SK-MEL-5 (cell line): ENCODE data around the gene CEP55. TPM values are rescaled to one million over a fixed set of nuclear protein-coding genes. Genes with fewer than 3 reads are reported as not detected.

Experiments used
- DNase-seq: peaks from one replicate; pipeline ENCODE4 v3.0.0-alpha.2; 2016; ENCODE audit warnings: low read depth, low spot score
- in situ Hi-C: cut with HindIII; loops from 2 replicates; pipeline ENCODE4 v1.10.0; 2016; ENCODE audit warnings: low sequenced_read_pairs, high pct_unique_total_duplicates, low pct_unique_long_range_greater_than_20kb
- polyA plus RNA-seq, 2 experiments: library from polyadenylated mRNA; depleted of rRNA; stranded (reverse); fragments of >200 nt; gene quantifications; 2 replicates each; pipeline ENCODE4 v1.2.3, GENCODE V29; 2015
- total RNA-seq: library from RNA; depleted of rRNA; stranded (reverse); fragments of >200 nt; shearing (Covaris generic); gene quantifications from 2 replicates; pipeline ENCODE4 v1.2.3, GENCODE V29; 2014; rRNA removed

Gene CEP55
- 30.1 and 30.3 TPM in 2 replicates for total RNA-seq
- 23.2 and 28.4 TPM in 2 replicates for polyA plus RNA-seq (2015; cell fraction: cytosol; rRNA removed)
- 11.1 and 17.3 TPM in 2 replicates for polyA plus RNA-seq (2015; cell fraction: nucleus; rRNA removed)

DNA sequence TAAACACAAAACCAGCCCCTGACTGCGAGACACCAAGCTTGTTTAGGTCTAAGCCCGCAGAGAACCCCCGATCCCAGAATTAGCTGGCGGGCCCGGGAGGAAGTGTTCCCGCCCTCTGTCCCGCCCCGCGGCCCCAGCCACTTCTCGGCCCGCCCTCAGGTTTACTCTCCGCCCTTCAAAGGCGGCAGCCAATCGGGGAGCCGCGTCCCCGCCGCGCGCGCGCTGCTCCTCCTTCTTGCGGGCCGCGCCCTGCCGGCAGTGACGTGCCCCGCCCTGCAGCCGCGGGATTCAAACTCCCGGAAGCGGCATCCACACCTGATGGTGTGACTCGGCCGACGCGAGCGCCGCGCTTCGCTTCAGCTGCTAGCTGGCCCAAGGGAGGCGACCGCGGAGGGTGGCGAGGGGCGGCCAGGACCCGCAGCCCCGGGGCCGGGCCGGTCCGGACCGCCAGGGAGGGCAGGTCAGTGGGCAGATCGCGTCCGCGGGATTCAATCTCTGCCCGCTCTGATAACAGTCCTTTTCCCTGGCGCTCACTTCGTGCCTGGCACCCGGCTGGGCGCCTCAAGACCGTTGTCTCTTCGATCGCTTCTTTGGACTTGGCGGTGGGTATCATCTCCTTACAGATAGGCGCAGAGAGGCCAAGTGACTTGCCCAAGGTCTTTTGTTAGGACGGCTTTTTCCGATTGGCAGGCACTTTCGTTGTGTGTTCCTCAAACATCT is at the start of gene CEP55:
Gene CEP55, plus strand, starts transcription at position 291 of the 720 bp plus-strand sequence. CDS start 3,440 bp downstream, outside the sequence.
- peak; percentile 88 for DNase-seq
- in situ Hi-C loops: no loop called here

GRCh38 chr10:93447019-93447418 is 49.4 kb upstream of the CEP55 start:
- in situ Hi-C loops: no loop called here

DNA sequence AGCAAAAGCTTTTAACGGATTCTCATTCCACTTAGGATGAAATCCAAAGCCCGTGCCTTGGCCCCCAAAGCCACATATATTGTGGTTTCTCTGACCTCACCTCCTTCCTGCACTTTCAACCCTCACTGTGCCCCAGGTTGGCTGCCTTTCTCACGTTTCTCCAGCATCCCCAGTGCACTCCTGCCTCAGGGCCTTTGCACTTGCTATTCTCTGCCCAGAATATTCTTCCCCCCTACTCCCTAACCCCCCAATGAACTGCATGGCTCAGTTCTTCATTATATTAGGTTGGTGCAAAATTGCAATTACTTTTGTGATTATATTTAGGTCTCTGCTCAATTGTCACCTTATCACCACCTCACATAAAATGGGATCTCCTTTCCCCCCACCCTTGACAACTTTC is 48.4 kb upstream of the CEP55 start:
- no peak for DNase-seq
- in situ Hi-C loops: no loop called here

More at GRCh38 chr10:93447019-93447418, 49.4 kb upstream of the CEP55 start:
- no peak for DNase-seq

DNA sequence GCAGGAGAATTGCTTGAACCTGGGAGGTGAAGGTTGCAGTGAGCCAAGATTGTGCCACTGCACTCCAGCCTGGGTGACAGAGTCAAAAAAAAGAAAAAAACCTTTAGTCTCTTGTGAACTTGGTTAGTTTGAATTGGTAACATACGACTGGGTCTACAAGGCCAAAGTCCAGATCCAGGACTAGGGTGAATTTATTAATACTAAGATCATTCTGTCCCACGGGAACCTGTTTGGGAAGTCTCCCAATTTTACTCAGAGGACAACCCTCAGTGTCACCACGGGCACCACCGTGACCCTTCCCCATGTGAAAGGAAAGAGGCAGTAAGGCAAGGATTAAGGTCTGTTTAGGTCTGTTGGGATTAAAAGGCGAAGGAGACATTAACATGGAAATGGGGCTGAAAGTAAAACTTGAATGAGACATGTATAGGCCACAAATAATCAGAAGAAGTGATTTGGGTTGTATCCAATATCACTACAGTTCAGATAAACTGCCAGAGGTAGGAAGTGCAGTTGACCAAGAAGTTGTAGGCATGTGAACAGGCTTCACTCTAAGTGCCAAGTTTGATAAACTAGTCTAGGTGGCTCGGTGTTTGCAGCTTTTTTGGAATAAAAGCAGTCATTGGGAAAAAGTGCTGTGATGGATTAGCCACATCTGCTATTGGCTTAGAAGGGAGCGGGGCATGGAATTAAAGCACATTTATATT is 45.0 kb upstream of the CEP55 start:
- in situ Hi-C loops: no loop called here
- no peak for DNase-seq

DNA sequence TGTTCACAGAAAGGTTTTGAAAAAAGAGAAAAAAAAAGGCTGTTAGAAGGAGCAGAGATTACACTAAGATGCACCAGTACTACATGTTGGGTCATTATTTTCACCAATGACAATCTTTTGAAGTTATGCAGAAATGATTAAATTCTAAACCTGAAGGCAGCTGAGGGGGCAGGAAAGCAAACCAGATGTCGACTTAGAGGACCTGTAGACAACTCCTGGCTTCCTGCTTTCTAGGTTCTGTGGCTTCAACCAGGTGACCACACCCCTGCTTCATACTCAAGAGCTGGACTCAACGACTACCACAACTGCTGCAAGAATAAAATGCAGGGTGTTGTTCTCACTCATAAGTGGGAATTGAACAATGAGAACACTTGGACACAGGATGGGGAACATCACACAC is 44.3 kb upstream of the CEP55 start:
- in situ Hi-C loops: no loop called here

DNA sequence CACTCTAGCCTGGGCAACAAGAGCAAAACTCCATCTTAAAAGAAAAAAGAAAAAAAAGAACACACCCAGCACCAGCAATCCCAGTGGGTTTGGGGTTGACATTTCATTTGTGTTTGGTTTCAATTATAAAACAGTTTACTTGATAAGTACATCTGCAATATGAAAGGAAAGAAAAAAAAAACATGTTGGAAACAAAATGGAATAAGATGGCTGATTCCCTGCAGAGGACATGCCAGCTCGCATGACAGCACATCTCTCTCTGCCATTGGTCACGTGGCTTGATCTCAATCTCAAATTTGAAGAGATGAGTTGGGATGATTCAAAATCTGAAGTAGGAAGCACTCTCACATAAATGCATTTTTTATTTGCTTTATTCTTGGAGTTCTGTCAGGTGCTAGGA is 42.3 kb upstream of the CEP55 start:
- in situ Hi-C loops: no loop called here

More for the DNA sequence above, 44.3 kb upstream of the CEP55 start:
- DNase-seq: no peak

GRCh38 chr10:93454736-93455135 is 41.7 kb upstream of the CEP55 start:
- DNase-seq: no peak
- in situ Hi-C loops: no loop called here

More for the DNA sequence above, 42.3 kb upstream of the CEP55 start:
- DNase-seq: no peak

GRCh38 chr10:93456480-93456879 is 39.9 kb upstream of the CEP55 start:
- DNase-seq: no peak
- in situ Hi-C loops: no loop called here

GRCh38 chr10:93457511-93457910 is 38.9 kb upstream of the CEP55 start:
- in situ Hi-C loops: no loop called here
- DNase-seq: no peak

GRCh38 chr10:93458821-93459257 is 37.6 kb upstream of the CEP55 start:
- DNase-seq: peak; percentile 80
- in situ Hi-C loops: no loop called here

- in situ Hi-C loops: no loop called here
- DNase-seq: no peak
Measured at GRCh38 chr10:93459466-93459865, 36.9 kb upstream of the CEP55 start.

GRCh38 chr10:93461109-93461806 is 35.2 kb upstream of the CEP55 start:
- DNase-seq: no peak
- in situ Hi-C loops: no loop called here

DNA sequence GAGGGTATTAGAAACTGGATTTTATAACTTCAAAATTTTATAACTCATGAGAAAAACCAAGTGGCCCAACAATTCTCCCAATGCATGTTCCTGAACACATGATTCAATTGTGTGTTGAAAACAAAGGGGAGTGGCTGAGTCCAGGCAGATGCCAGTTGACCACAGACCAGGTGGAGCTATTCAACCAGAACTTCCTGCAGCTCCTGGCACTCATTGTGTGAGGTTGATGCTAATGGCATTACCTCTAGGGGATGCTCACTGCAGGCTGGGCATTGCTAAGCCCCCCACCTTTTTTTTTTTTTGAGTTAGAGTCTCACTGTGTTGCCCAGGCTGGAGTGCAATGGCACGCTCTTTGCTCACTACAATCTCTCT is 34.6 kb upstream of the CEP55 start:
- DNase-seq: no peak
- in situ Hi-C loops: no loop called here

DNA sequence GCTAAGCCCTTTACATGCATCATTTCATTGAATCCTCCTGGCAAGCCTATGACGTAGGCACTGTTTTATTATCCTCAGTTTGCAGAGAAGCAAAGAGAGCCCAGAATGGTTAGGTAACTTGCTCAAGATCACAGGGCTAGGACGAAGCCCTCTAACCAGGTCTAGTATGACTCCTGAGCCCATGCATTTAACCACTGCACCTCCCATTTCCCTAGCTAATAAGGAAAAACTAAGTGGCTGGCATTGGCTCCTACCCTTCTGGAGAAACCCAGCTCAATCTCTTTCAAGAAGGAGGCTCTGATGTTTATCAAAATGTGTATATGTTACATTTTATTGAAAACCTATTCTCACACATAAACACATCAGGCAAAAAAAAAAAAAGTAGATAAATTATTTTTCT is 34.0 kb upstream of the CEP55 start:
- DNase-seq: no peak
- in situ Hi-C loops: no loop called here

DNA sequence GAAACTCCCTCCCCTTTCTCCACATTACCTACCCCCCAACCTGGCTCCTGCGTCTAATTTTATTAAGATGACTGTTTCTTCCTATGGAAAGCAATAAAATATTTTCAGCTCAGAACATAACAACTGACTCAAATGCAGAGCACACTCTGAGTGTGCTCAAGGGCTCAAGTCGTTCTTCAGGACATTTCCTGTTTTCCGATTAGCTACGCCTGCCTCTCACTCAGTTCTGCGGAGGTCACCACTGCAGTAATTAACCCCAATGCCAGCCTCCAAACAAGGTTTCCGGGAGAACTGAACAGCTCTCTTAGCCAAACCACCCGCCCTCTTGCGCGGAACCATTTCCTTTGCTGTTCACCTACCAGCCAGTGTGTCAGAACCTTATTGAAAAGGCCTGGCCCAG is 33.5 kb upstream of the CEP55 start:
- in situ Hi-C loops: no loop called here
- no peak for DNase-seq

- DNase-seq: no peak
- in situ Hi-C loops: no loop called here
Measured at GRCh38 chr10:93463723-93464476, 32.5 kb upstream of the CEP55 start.

- DNase-seq: no peak
- in situ Hi-C loops: no loop called here
Measured at GRCh38 chr10:93464776-93465388, 31.5 kb upstream of the CEP55 start.
